HG02870 (cell line): ENCODE results near the gene PARPBP.
A peak's percentile ranks its signal among the peaks of the same experiment; 100 is the strongest.
"Not testable (repeated sequence)": the region's sequence is repeated elsewhere in the genome, so short reads cannot be mapped to it uniquely, and the experiment has no call there.

ENCODE experiments used
- ATAC-seq: cut with Tn5 transposase; IDR thresholded peaks from one replicate; pipeline ENCODE4 v1.9.1; 2021; ENCODE audit warnings: mild to moderate bottlenecking, moderate library complexity; ENCODE audit not compliant: unreplicated experiment

PARPBP gene

GRCh38 chr12:102119674-102120563, at the start of gene PARPBP, which contains the start of gene NUP37:
Gene PARPBP (plus strand): TSS chr12:102120183. CDS start chr12:102123889, 3,706 bp downstream.
Gene NUP37 (minus strand): TSS chr12:102120114. CDS start chr12:102118518, 1,596 bp downstream.
- peak; percentile 92 for ATAC-seq

DNA sequence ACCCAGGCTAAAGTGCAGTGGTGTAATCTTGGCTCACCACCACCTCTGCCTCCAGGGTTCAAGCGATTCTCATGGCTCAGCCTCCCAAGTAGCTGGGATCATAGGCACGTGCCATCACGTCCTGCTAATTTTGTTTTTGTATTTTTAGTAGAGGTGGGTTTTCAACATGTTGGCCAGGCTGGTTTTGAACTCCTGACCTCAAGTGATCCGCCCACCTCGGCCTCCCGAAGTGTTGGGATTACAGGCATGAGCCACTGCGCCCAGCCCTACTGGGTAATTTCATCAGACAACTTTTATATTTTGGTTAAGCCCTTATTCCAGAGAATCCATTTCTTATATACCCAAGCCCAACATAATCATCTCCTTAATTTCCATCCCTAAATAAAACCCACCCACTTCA, 47.9 kb upstream of the PARPBP start:
- not testable (repeated sequence) for ATAC-seq

GRCh38 chr12:102080842-102081241, 39.1 kb upstream of the PARPBP start:
- ATAC-seq, result no peak

DNA sequence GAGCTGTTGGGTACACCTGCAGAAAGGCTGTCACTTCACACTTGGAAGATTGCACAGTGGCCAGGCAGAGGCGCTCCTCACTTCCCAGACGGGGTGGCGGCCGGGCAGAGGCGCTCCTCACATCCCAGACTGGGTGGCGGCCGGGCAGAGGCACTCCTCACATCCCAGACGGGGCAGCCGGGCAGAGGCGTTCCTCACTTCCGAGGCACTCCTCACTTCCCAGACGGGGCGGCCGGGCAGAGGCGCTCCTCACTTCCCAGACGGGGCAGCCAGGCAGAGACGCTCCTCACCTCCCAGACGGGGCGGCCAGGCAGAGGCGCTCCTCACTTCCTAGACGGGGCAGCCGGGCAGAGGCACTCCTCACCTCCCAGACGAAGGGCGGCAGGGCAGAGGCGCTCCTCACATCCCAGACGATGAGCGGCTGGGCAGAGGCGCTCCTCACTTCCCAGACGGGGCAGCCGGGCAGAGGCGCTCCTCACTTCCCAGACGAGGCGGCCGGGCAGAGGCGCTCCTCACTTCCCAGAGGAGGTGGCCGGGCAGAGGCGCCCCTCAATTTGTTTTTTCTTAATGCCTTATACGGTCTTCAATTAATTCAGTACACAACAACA, 30.7 kb upstream of the PARPBP start:
- ATAC-seq, result not testable (repeated sequence)

GRCh38 chr12:102093319-102093718, 26.7 kb upstream of the PARPBP start:
- ATAC-seq, result no peak

- peak; percentile 50 for ATAC-seq
Observed at GRCh38 chr12:102095677-102096263, 24.2 kb upstream of the PARPBP start.

- ATAC-seq, result no peak
Observed at GRCh38 chr12:102096855-102097254, 23.1 kb upstream of the PARPBP start.

DNA sequence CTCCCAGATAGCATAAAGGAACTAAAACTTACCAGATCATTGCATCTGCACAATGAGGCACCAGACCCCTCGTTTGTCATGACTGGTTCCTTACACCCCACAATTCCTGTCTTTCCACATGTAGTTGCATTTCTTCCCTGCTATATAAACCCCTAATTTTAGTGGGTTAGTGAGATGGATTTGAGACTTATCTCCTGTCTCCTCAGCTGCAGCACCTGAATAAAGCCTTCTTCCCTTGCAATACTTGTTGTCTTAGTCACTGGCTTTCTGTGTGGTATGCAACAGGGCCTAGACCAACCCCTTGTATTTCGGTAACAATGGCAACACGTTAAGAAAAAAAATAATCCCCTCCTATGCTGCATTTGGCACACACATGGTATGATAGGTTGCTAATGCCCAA, 13.1 kb upstream of the PARPBP start:
- no peak for ATAC-seq

- ATAC-seq, result no peak
Observed at GRCh38 chr12:102107970-102108369, 12.0 kb upstream of the PARPBP start.

DNA sequence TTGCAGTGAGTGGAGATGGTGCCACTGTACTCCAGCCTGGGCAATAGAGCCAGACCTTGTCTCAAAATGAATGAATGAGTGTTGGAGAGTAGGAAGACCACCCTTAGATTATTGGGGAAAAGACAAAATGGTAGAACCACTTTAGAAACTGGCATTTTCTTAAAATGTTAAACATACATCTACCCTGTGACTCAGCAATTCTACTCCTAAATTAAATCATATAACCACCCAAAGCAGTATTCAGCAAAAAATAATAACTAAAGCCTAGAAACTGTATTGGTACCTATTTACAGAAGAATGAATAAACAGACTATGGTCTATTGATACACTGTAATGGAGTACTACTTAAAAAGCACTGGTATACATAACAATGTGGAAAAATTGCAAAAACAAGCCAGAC, 9.2 kb upstream of the PARPBP start:
- no peak for ATAC-seq

GRCh38 chr12:102114212-102114611, 5.8 kb upstream of the PARPBP start:
- no peak for ATAC-seq

- ATAC-seq, result no peak
Observed at GRCh38 chr12:102116392-102116791, 3.6 kb upstream of the PARPBP start.

GRCh38 chr12:102118874-102119273, 1.1 kb upstream of the PARPBP start:
- ATAC-seq, result no peak

DNA sequence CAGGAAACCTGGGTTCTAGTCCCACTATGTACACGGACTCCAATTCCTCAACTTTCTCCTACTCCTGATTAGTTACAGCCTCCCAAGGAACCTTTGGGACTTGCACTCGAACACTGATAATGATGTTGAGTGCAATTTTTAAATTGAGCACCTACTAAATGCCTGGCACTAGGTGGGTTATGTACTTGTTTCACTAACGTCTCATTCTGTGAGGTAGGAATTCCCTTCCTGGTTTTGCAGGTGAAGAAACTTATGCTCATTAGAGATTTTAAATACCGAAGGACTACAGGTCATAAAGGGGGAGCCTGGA, 536 bp downstream of the PARPBP start:
- no peak for ATAC-seq

DNA sequence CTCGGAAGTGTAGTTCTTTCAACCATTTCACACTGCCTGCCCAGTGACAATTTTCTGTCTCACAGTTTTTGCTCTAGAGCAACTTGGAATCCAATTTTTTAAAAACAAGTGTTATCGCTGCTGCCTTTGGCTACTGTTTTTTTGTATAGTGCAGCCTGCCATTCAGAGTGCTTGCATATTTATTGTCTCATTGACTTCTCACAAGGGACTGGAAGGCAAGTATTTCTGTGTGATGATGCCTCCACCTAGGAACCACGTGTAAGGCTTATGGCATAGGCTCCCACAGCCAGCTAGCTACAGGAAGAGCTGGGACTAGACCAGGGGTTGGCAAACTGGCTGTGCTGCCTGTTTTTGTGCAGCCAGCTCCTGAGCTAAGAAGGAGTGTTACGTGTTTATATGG, 903 bp downstream of the PARPBP start:
- no peak for ATAC-seq

DNA sequence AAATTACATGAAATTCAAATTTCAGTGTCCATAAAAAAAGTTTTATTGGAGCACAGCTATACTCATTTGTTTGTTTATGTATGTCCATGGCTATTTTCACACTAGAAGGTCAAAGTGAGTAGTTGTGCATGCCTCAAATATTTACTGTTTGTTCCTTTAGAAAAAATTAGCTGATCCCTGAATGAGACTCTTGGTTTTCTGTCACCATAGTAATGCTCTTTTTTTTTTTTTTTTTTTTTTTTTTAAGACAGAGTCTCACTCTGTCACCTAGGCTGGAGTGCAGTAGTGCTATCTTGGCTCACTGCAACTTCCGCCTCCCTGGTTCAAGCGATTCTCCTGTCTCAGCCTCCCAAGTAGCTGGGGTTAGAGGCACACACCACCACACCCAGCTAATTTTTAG, 1.3 kb downstream of the PARPBP start:
- ATAC-seq, result not testable (repeated sequence)

DNA sequence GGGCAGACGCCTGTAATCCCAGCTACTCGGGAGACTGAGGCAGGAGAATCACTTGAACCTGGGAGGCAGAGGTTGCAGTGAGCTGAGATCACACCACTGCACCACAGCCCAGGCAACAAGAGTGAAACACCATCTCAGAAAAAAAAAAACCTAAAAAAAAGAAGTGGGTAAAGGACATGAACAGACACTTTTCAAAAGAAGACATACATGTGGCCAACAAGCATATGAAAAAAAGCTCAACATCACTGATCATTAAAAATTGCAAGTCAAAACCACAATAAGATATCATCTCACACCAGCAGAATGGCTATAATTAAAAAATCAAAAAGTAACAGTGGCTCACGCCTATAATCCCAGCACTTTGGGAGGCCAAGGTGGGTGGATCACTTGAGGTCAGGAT, 10.7 kb downstream of the PARPBP start:
- not testable (repeated sequence) for ATAC-seq

- ATAC-seq, result not testable (repeated sequence)
Observed at GRCh38 chr12:102131442-102131841, 11.5 kb downstream of the PARPBP start.

DNA sequence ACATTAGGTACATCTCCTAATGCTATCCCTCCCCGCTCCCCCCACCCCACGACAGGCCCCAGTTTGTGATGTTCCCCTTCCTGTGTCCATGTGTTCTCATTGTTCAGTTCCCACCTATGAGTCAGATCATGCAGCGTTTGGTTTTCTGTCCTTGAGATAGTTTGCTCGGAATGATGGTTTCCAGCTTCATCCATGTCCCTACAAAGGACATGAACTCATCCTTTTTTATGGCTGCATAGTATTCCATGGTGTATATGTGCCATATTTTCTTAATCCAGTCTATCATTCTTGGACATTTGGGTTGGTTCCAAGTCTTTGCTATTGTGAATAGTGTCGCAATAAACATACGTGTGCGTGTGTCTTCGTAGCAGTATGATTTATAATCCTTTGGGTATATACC, 17.6 kb downstream of the PARPBP start:
- ATAC-seq, result not testable (repeated sequence)

- not testable (repeated sequence) for ATAC-seq
Observed at GRCh38 chr12:102142866-102143373, 22.9 kb downstream of the PARPBP start.

- no peak for ATAC-seq
Observed at GRCh38 chr12:102144221-102144620, 24.2 kb downstream of the PARPBP start.
